K562 (cell line): ENCODE data around the gene MVB12B. TPM values are rescaled to one million over a fixed set of nuclear protein-coding genes. Genes with fewer than 3 reads are reported as not detected.

Experiments used
- ATAC-seq: fragments of 200-7000 bp; cut with Tn5 transposase; 3 replicates; pipeline ENCODE4 v1.9.1; 2020; ENCODE audit warnings: moderate library complexity
- BruUV-seq: library from RNA; stranded (reverse); fragments of 400-500 nt; replicated peaks from 2 replicates; lab custom pipeline; 2021; lab: Mats Ljungman, UMichigan
- CTCF ChIA-PET: fragments of 300-600 bp; formaldehyde crosslinking; extraction: SDS; loops from one replicate; lab custom pipeline; 2021; ENCODE audit warnings: low intra/inter-chr PET ratio; lab: Yijun Ruan, JAX
- POLR2A ChIA-PET: fragments of 300-600, 350-650 bp; sonication (Branson Sonifier 250); formaldehyde crosslinking; extraction: SDS; loops from one replicate; lab custom pipeline; 2021; ENCODE audit warnings: antibody characterized with exemption, inconsistent platforms; lab: Yijun Ruan, JAX
- DNase-seq, 4 experiments: peaks; one replicate each; pipeline versions ENCODE4 v3.0.0 to v3.0.0-alpha.2; 2011 to 2018; ENCODE audit warnings: low spot score in 3 of 4, mixed read lengths in 3 of 4; ENCODE audit errors: extremely low read depth in 1 of 4
- FAIRE-seq: peaks from 2 replicates; lab custom pipeline; 2011; peaks lifted over from hg19 to GRCh38; lab: Jason Lieb, UNC
- H2AFZ ChIP-seq: 2 replicates; pipeline ENCODE4 v1.6.0; 2011; ENCODE audit warnings: low read depth, low read length, control low read depth, inconsistent platforms
- H3K27ac ChIP-seq: fragments of 200-600 bp; 3 replicates; pipeline ENCODE4 v1.8.0; 2011; ENCODE audit warnings: low read depth, mild to moderate bottlenecking, control low read depth, inconsistent platforms, low read length, moderate library complexity, mixed read lengths; ENCODE audit errors: extremely low read depth
- H3K27me3 ChIP-seq, 2 experiments: fragments of 300-600 bp in 1 of 2; 2 replicates in 1 of 2; 3 replicates in 1 of 2; pipeline versions ENCODE4 v1.6.0 to v1.8.0; 2011; ENCODE audit warnings: inconsistent platforms in 2 of 2, low read length in 2 of 2, mild to moderate bottlenecking in 1 of 2, mixed read lengths in 1 of 2, moderate library complexity in 1 of 2; ENCODE audit not compliant: control insufficient read depth in 2 of 2, insufficient read depth in 2 of 2
- H3K36me3 ChIP-seq: fragments of 300-600 bp; 3 replicates; pipeline ENCODE4 v1.8.0; 2011; ENCODE audit warnings: mild to moderate bottlenecking, low read length, inconsistent platforms; ENCODE audit not compliant: control insufficient read depth, insufficient read depth
- H3K4me1 ChIP-seq, 2 experiments: fragments of 200-600 bp in 1 of 2; replicated peaks in 1 of 2; 2 replicates in 1 of 2; 3 replicates in 1 of 2; pipeline versions ENCODE4 v1.5.1 to v1.8.0; 2011; ENCODE audit warnings: inconsistent platforms in 2 of 2, low read length in 2 of 2, mild to moderate bottlenecking in 1 of 2, mixed read lengths in 1 of 2, moderate library complexity in 1 of 2; ENCODE audit not compliant: control insufficient read depth in 2 of 2, insufficient read depth in 2 of 2
- H3K4me2 ChIP-seq: 2 replicates; pipeline ENCODE4 v1.6.1; 2011; ENCODE audit warnings: low read length, control low read depth, inconsistent platforms, mixed read lengths; ENCODE audit not compliant: insufficient read depth
- H3K4me3 ChIP-seq: fragments of 200-600 bp; sonication (generic), shearing (Covaris generic); 2 replicates; pipeline ENCODE4 v1.5.1; 2016; ENCODE audit warnings: control low read depth, inconsistent platforms
- H3K79me2 ChIP-seq: fragments of 200-600 bp; 3 replicates; pipeline ENCODE4 v1.8.0; 2011; ENCODE audit warnings: low read length, inconsistent platforms; ENCODE audit not compliant: control insufficient read depth, insufficient read depth
- H3K9ac ChIP-seq, 2 experiments: 2 replicates each; pipeline versions ENCODE4 v1.6.0 to v1.6.1; 2011; ENCODE audit warnings: low read depth in 2 of 2, low read length in 2 of 2, control low read depth in 1 of 2, inconsistent platforms in 1 of 2, mild to moderate bottlenecking in 1 of 2, mixed read lengths in 1 of 2; ENCODE audit not compliant: insufficient read depth in 1 of 2
- H3K9me1 ChIP-seq: one replicate; pipeline ENCODE4 v1.6.0; 2011; ENCODE audit warnings: inconsistent platforms, mild to moderate bottlenecking, low read length, moderate library complexity; ENCODE audit not compliant: control insufficient read depth, insufficient read depth
- H3K9me3 ChIP-seq: replicated peaks from 2 replicates; pipeline ENCODE4 v1.5.1; 2011; ENCODE audit warnings: low read depth, low read length, inconsistent platforms; ENCODE audit not compliant: control insufficient read depth, insufficient read depth
- H4K20me1 ChIP-seq: replicated peaks from 2 replicates; pipeline ENCODE4 v1.6.1; 2011; ENCODE audit warnings: low read length, inconsistent platforms, mixed read lengths; ENCODE audit not compliant: control insufficient read depth, insufficient read depth
- CHD4 ChIP-seq: fragments of 200-600 bp; sonication (generic); IDR thresholded peaks from 3 replicates; pipeline ENCODE4 v1.6.1; 2012; ENCODE audit warnings: low read depth, mild to moderate bottlenecking, mixed read lengths, low read length, inconsistent platforms; ENCODE audit not compliant: insufficient read depth, insufficient replicate concordance, poor library complexity, severe bottlenecking
- GABPB1 ChIP-seq: sonication (generic); formaldehyde crosslinking; IDR thresholded peaks from 2 replicates; pipeline ENCODE4 v1.8.0; 2022; ENCODE audit warnings: mild to moderate bottlenecking, missing genetic modification reagents
- NCOA6 ChIP-seq: fragments of 450-650 bp; IDR thresholded peaks from 2 replicates; pipeline ENCODE4 v1.6.1; 2017; ENCODE audit warnings: mild to moderate bottlenecking
- NFE2 ChIP-seq: IDR thresholded peaks from 2 replicates; pipeline ENCODE4 v1.6.1; 2014; ENCODE audit warnings: antibody characterized with exemption, low read depth
- NR2C1 ChIP-seq, 2 experiments: fragments of 450-650 bp; IDR thresholded peaks; 2 replicates each; pipeline ENCODE4 v1.6.1; 2017; ENCODE audit warnings: mild to moderate bottlenecking in 2 of 2, antibody characterized with exemption in 1 of 2, inconsistent platforms in 1 of 2, missing compliant biosample characterization in 1 of 2, missing genetic modification characterization in 1 of 2
- PCBP1 ChIP-seq: fragments of 200-400 bp; formaldehyde crosslinking; IDR thresholded peaks from 2 replicates; pipeline ENCODE4 v1.6.1; 2018; ENCODE audit warnings: mild to moderate bottlenecking, low read depth, low read length; ENCODE audit not compliant: poor library complexity, severe bottlenecking
- PTBP1 ChIP-seq: fragments of 200-400 bp; formaldehyde crosslinking; IDR thresholded peaks from 2 replicates; pipeline ENCODE4 v1.6.1; 2017; ENCODE audit warnings: low read depth, low read length
- SLC30A9 ChIP-seq: fragments of 250-450 bp; sonication (Bioruptor Pico); IDR thresholded peaks from 2 replicates; pipeline ENCODE4 v1.8.0; 2022; ENCODE audit warnings: mild to moderate bottlenecking, moderate library complexity
- TCF7 ChIP-seq: sonication (generic); IDR thresholded peaks from 2 replicates; pipeline ENCODE4 v1.6.1; 2016; ENCODE audit warnings: antibody characterized with exemption, borderline replicate concordance
- ZNF24 ChIP-seq: fragments of 450-650 bp; IDR thresholded peaks from 2 replicates; pipeline ENCODE4 v1.6.1; 2016
- WGBS: fragments of 100-300 bp; shearing (Covaris generic); methylation state at CpG from one replicate; pipeline ENCODE4 v1.1.6; 2016; ENCODE audit warnings: low coverage, mixed read lengths; ENCODE audit not compliant: insufficient coverage; ENCODE audit errors: missing lambda C conversion rate; 5-methylcytosine and 5-hydroxymethylcytosine counted together
- in situ Hi-C: fragments of 300-500 bp; cut with MboI; formaldehyde crosslinking; loops from 4 replicates; pipeline ENCODE4 v1.15.0; 2018; ENCODE audit warnings: inconsistent platforms, mixed read lengths
- intact Hi-C: fragments of 100-400 bp; cut with micrococcal nuclease; formaldehyde crosslinking; loops from 2 replicates; pipeline ENCODE4 v1.14.2; 2022
- polyA plus RNA-seq, 8 experiments: library from polyadenylated mRNA; depleted of rRNA in 4 of 8; stranded (reverse) in 5 of 8; unstranded in 3 of 8; fragments of >200 nt; fragmentation: Nextera tagmentation in 2 of 8; fragmentation: Illumina TruSeq in 1 of 8; extraction: Ambion mirVana in 2 of 8; extraction: Trizol in 1 of 8; gene quantifications; 2 replicates each; pipeline versions ENCODE4 v1.2.1 to v1.2.3, GENCODE V29; 2011 to 2014; ENCODE audit warnings: inconsistent platforms in 1 of 8, missing spikeins in 1 of 8
- total RNA-seq, 7 experiments: library from RNA; depleted of rRNA in 6 of 7; stranded (reverse); fragments of >200 nt in 6 of 7; fragmentation: Illumina TruSeq in 2 of 7; extraction: Trizol in 2 of 7; gene quantifications; 2 replicates each; pipeline versions ENCODE4 v1.2.1 to v1.2.3, GENCODE V29; 2011 to 2021; ENCODE audit warnings: low replicate concordance in 1 of 7
- TF ChIP-seq, protein P1 (sequence below): fragments of 250-450 bp; sonication (Bioruptor Pico); IDR thresholded peaks from 2 replicates; pipeline ENCODE4 v1.4.0; 2020; ENCODE audit warnings: mild to moderate bottlenecking, moderate library complexity
- TF ChIP-seq, protein P2 (sequence below): fragments of 450-650 bp; IDR thresholded peaks from 2 replicates; pipeline ENCODE4 v1.6.1; 2018; ENCODE audit warnings: mild to moderate bottlenecking, low read depth; ENCODE audit not compliant: partially characterized antibody

The MVB12B gene
- total and polyA plus RNA-seq, 9 of the 15 experiments (the other 6 are each of a cell fraction or from before 2014, with no cell fraction given) = not detected

DNA sequence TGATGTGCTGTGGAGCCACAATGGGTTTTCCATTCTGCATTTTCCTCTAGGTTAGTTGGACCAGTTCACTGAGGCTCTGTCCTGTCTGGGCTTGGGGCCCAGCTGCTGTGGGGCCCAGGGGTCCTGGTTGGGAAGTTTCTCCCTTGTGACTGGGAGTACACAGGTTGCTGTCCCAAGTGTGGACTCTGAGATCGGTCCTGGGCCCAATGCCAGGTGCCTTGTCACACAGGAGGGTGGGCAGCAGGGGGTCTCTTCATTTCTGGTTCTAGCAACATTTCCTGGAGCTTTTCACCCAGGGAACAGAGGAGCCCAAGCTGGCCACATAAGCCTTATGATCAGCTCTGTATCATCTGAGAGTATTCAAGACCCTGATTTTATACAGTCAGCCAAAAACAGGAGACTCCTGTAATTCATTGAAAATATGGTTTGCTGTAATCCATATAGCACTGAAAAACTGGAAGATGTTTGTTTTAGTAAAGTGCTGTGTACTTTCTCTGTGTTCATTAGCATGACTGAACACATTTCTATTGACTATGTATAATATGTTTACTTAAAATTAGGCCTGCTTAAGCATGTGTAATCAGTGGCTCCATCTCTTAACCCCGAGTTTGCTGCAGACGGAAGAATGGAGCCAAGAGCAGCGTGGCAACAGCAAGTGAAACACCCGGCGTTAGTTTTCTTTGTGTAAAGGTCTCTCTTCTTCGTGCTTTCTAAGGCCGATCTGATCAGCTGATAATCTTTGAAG lies 62.5 kb downstream of the MVB12B start:
- no peak overlapping the region for H3K27ac ChIP-seq
- H3K9ac ChIP-seq = no peak overlapping the region
- no peaks in the 10 kb centered on the region for H3K9me1 ChIP-seq
- TF ChIP-seq CHD4 = no peak
- TF ChIP-seq, all 486 proteins: peak for 0
- Histone ChIP-seq H3K27me3 (peaks cover 20 to 47% of the 10 kb centered on the region in 2 experiments), H3K79me2 (no peaks in the 10 kb centered on the region), H2AFZ (no peak overlapping the region), H3K4me1 (no peaks in the 10 kb centered on the region), H3K36me3 (no peaks in the 10 kb centered on the region), H3K4me2 (no peak overlapping the region), H3K9me3 (no peaks in the 10 kb centered on the region), H4K20me1 (0 out of 2 replicates have a peak, but pooled peaks cover 9% of the 10 kb centered on the region), H3K4me3 (no peak overlapping the region)
- in situ Hi-C loops (no loop called here), intact Hi-C loops (no loop called here)
- DNase-seq = no peak
- 0% methylated on average over 8 of the region's 8 CpGs for WGBS
- no peak for FAIRE-seq
- CTCF ChIA-PET = no interaction called here
- ATAC-seq = no peak
- no TSS peak for BruUV-seq
- POLR2A ChIA-PET = no interaction called here

DNA sequence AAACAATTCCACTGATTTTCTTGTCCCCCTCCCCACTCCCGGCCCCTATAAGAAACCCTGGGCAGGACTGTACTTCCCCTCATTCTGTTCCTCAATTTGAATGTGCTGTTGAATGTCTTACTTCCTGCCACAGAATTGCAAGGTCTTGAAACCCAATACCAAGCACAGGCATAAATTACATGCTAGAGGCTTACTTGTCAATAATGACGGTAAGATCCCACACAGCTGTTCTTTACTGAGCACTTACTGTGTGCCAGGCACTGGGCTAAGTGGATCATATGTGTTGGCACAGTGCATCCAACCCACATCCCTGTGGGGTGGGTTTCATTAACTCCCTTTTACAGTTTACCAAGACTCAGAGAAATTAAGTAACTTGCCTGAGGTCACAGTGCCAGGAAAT lies 63.4 kb downstream of the MVB12B start:
- no peak overlapping the region for H2AFZ ChIP-seq
- H4K20me1 ChIP-seq = 0 out of 2 replicates have a peak, but pooled peaks cover 9% of the 10 kb centered on the region
- in situ Hi-C loops = loop anchor here (10.0 kb wide), 1 partner anchor 985 kb away; no protein-coding TSS in a partner anchor
- 10% methylated on average over 2 of the region's 2 CpGs for WGBS
- CTCF ChIA-PET = no interaction called here
- POLR2A ChIA-PET = no interaction called here
- H3K4me2 ChIP-seq = no peak overlapping the region
- no peaks in the 10 kb centered on the region for H3K36me3 ChIP-seq
- peaks cover 22 to 49% of the 10 kb centered on the region in 2 experiments for H3K27me3 ChIP-seq
- H3K9ac ChIP-seq = no peak overlapping the region
- H3K79me2 ChIP-seq = no peaks in the 10 kb centered on the region
- FAIRE-seq (no peak), ATAC-seq (no peak), DNase-seq (no peak)
- intact Hi-C loops = no loop called here
- no peak overlapping the region for H3K27ac ChIP-seq
- BruUV-seq = no TSS peak
- H3K4me3 ChIP-seq = no peak overlapping the region
- no peaks in the 10 kb centered on the region for H3K4me1 ChIP-seq
- H3K9me1 ChIP-seq = no peaks in the 10 kb centered on the region
- H3K9me3 ChIP-seq = no peaks in the 10 kb centered on the region
- TF ChIP-seq ZNF24 (no peak), NR2C1 (IDR thresholded peaks at IDR 0.05) (no peak), NR2C1 (tag; IDR thresholded peaks at IDR 0.05) (no peak), PTBP1 (no peak), PCBP1 (no peak), GABPB1 (CRISPR knock-in tag) (no peak), NFE2 (no peak), SLC30A9 (CRISPR knock-in tag) (no peak), TCF7 (no peak), NCOA6 (no peak)
- TF ChIP-seq, protein P1, sequence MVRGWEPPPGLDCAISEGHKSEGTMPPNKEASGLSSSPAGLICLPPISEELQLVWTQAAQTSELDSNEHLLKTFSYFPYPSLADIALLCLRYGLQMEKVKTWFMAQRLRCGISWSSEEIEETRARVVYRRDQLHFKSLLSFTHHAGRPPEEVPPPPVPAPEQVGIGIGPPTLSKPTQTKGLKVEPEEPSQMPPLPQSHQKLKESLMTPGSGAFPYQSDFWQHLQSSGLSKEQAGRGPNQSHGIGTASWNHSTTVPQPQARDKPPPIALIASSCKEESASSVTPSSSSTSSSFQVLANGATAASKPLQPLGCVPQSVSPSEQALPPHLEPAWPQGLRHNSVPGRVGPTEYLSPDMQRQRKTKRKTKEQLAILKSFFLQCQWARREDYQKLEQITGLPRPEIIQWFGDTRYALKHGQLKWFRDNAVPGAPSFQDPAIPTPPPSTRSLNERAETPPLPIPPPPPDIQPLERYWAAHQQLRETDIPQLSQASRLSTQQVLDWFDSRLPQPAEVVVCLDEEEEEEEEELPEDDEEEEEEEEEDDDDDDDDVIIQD = no peak
- TF ChIP-seq, protein P2, sequence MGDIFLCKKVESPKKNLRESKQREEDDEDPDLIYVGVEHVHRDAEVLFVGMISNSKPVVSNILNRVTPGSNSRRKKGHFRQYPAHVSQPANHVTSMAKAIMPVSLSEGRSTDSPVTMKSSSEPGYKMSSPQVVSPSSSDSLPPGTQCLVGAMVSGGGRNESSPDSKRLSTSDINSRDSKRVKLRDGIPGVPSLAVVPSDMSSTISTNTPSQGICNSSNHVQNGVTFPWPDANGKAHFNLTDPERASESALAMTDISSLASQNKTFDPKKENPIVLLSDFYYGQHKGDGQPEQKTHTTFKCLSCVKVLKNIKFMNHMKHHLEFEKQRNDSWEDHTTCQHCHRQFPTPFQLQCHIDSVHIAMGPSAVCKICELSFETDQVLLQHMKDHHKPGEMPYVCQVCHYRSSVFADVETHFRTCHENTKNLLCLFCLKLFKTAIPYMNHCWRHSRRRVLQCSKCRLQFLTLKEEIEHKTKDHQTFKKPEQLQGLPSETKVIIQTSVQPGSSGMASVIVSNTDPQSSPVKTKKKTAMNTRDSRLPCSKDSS = no peak
